ENCODE data around the gene PI4KB.

PI4KB gene

DNA sequence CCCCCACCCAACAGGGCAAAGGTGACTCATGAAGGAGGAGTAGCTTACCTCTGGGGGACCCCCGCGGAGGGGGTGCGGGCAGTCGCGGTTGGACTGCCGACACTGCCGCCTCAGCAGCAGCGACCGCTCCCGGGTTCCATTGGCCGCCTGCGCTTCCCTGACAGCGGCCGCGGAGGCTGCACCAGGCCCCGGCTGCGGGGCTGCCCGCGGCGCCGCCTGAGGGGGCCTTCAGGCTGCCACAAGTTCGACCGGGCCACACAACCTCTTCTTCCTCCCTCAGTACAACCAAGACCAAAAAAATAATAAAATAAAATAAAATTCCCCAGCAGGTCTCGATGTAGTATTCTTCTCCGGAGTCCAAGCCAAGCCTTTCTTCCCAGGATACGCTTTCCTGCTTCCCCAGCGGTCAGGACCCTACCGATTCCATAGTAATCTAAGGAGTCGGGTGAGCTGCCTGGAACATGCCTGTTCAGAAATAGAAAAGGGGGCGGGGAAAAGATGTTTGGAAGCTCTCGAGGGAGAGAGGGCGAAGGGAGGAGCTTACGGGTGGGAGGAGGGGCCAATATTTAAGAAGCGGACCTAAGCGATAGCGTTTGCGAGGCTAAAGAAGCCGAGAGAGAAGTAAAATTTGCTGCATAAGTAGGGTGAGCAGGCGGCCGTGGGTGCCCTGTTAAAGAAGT is at the start of gene PI4KB:
TSS of gene PI4KB (minus strand) at position 194 of the 680 bp plus-strand sequence. CDS start 10,935 bp downstream, outside the sequence.
- H4K20me1 ChIP-seq (ENCODE audit: control insufficient read depth, insufficient read depth, low read depth, low read length), result no peaks in the 10 kb centered on the region
- H3K9me3 ChIP-seq (ENCODE audit: control insufficient read depth, insufficient read depth, low read length), result no peaks in the 10 kb centered on the region
- no peaks in the 10 kb centered on the region for H3K9me2 ChIP-seq (replicated peaks; ENCODE audit: control insufficient read depth, low read length)
- peak within 1 kb of the TSS; percentile 99 for H3K4me2 ChIP-seq (ENCODE audit: low read length)
- peaks cover 28% of the 10 kb centered on the region for H3K36me3 ChIP-seq (ENCODE audit: control insufficient read depth, low read length)
- TF ChIP-seq CTCF (IDR thresholded peaks at IDR 0.05; ENCODE audit: low read depth, low read length, poor library complexity, severe bottlenecking) (no peak), EZH2phosphoT487 (IDR thresholded peaks at IDR 0.05; ENCODE audit: borderline replicate concordance, low read length) (no peak)
- H3F3A ChIP-seq (ENCODE audit: control insufficient read depth, insufficient read depth), result no peaks in the 10 kb centered on the region
- H3K4me3 ChIP-seq (ENCODE audit: low read length), result peak within 1 kb of the TSS; percentile 93
- peaks cover 35% of the 10 kb centered on the region for H3K79me2 ChIP-seq (ENCODE audit: control insufficient read depth, low read length)
- H3K4me1 ChIP-seq (ENCODE audit: control insufficient read depth, low read length), result peaks cover 28% of the 10 kb centered on the region
- H3K27me3 ChIP-seq (ENCODE audit: control insufficient read depth, low read length), result no peaks in the 10 kb centered on the region
- peak within 1 kb of the TSS; percentile 71 for H3K27ac ChIP-seq (ENCODE audit: low read depth, low read length)

DNA sequence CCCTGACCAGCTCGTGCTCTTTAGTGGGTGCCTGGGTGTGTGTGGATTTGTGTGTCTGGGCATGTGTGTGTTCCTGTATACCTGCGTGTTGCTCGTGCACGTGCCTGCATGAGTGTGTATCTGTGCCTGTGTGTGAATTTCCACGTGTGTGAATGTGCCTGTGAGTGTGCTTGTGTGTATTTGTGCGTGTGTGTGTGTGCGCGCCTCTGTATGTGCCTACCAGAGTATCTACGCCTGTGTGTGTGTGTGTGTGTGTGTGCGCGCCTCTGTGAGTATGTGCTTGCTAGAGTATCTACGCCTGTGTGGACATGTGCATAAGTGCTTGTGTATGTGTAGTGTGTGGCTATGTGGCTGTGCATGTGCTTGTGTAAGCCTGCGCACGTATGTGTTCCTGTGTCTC is 46.0 kb upstream of the PI4KB start:
- H3K27ac ChIP-seq (ENCODE audit: low read depth, low read length), result no peak overlapping the region
- no peaks in the 10 kb centered on the region for H3K9me2 ChIP-seq (replicated peaks; ENCODE audit: control insufficient read depth, low read length)
- H4K20me1 ChIP-seq (ENCODE audit: control insufficient read depth, insufficient read depth, low read depth, low read length), result no peaks in the 10 kb centered on the region
- H3K36me3 ChIP-seq (ENCODE audit: control insufficient read depth, low read length), result no peaks in the 10 kb centered on the region
- H3F3A ChIP-seq (ENCODE audit: control insufficient read depth, insufficient read depth), result no peaks in the 10 kb centered on the region
- no peaks in the 10 kb centered on the region for H3K4me1 ChIP-seq (ENCODE audit: control insufficient read depth, low read length)
- no peaks in the 10 kb centered on the region for H3K79me2 ChIP-seq (ENCODE audit: control insufficient read depth, low read length)
- no peaks in the 10 kb centered on the region for H3K9me3 ChIP-seq (ENCODE audit: control insufficient read depth, insufficient read depth, low read length)
- H3K27me3 ChIP-seq (ENCODE audit: control insufficient read depth, low read length), result peaks cover 3% of the 10 kb centered on the region; the same call in 1 of the 2 replicates
- H3K4me3 ChIP-seq (ENCODE audit: low read length), result no peak overlapping the region
- TF ChIP-seq EZH2phosphoT487 (IDR thresholded peaks at IDR 0.05; ENCODE audit: borderline replicate concordance, low read length) (no peak), CTCF (IDR thresholded peaks at IDR 0.05; ENCODE audit: low read depth, low read length, poor library complexity, severe bottlenecking) (no peak)
- H3K4me2 ChIP-seq (ENCODE audit: low read length), result no peak overlapping the region

GRCh38 chr1:151372058-151372934 is 45.1 kb upstream of the PI4KB start, which contains the start of gene SELENBP1:
SELENBP1 (minus strand) TSS chr1:151372705; CDS start chr1:151372641, 64 bp downstream.
- no peaks in the 10 kb centered on the region for H3K9me3 ChIP-seq (ENCODE audit: control insufficient read depth, insufficient read depth, low read length)
- no peaks in the 10 kb centered on the region for H4K20me1 ChIP-seq (ENCODE audit: control insufficient read depth, insufficient read depth, low read depth, low read length)
- H3K4me2 ChIP-seq (ENCODE audit: low read length), result no peak within 1 kb of the TSS
- H3K79me2 ChIP-seq (ENCODE audit: control insufficient read depth, low read length), result no peaks in the 10 kb centered on the region
- H3K4me3 ChIP-seq (ENCODE audit: low read length), result no peak within 1 kb of the TSS
- H3K27me3 ChIP-seq (ENCODE audit: control insufficient read depth, low read length), result no peaks in the 10 kb centered on the region
- H3K27ac ChIP-seq (ENCODE audit: low read depth, low read length), result no peak within 1 kb of the TSS
- H3K36me3 ChIP-seq (ENCODE audit: control insufficient read depth, low read length), result no peaks in the 10 kb centered on the region
- TF ChIP-seq EZH2phosphoT487 (IDR thresholded peaks at IDR 0.05; ENCODE audit: borderline replicate concordance, low read length), result no peak
- no peak for TF ChIP-seq CTCF (IDR thresholded peaks at IDR 0.05; ENCODE audit: low read depth, low read length, poor library complexity, severe bottlenecking)
- H3K9me2 ChIP-seq (replicated peaks; ENCODE audit: control insufficient read depth, low read length), result no peaks in the 10 kb centered on the region
- no peaks in the 10 kb centered on the region for H3F3A ChIP-seq (ENCODE audit: control insufficient read depth, insufficient read depth)
- H3K4me1 ChIP-seq (ENCODE audit: control insufficient read depth, low read length), result no peaks in the 10 kb centered on the region
